OCI-LY3 (cell line): ENCODE results near the gene INTS1.

ENCODE experiments used
- EZH2phosphoT487 ChIP-seq: fragments of 200-600 bp; shearing (Covaris generic); IDR thresholded peaks from 2 replicates; pipeline ENCODE4 v1.6.1; 2018; ENCODE audit warnings: antibody characterized with exemption, mixed run types, low read depth
- TF ChIP-seq, protein P1 (sequence below): fragments of 200-600, 300-600 bp; sonication (generic); IDR thresholded peaks from 2 replicates; pipeline ENCODE4 v1.5.1; 2014; ENCODE audit warnings: antibody characterized with exemption, low read length, low read depth

DNA sequence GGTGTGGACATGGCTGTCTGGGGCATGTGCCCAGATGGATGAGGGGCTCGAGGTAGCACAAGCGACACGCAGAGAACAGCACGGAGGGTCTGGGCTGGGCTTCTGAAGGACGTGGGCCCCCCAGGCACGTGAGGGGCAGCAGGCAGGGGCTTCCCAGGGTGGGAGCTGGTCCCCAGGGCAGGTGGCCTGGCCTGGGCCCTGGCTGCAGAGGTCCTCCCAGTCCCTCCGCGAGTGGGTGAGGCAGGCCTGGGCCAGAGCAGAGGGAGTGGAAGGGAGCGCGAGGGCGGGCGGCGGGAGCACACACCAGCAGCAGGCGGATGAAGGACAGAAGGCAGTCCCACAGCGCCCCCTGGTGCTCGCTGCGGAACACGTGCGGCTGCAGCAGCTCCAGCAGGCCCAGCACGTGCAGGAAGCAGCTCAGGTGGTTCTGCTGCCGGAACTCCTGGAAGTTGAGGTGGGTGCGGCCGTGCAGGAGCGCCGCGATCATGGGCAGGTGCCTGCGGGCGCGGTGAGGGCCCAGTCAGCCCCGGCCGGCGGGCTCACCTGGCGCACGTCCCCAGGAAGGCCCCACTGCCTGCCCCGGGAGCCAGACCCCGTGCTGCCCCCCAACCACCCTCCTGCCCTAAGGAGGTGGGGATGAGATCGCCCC lies 30.2 kb downstream of the INTS1 start:
- TF ChIP-seq, protein P1, sequence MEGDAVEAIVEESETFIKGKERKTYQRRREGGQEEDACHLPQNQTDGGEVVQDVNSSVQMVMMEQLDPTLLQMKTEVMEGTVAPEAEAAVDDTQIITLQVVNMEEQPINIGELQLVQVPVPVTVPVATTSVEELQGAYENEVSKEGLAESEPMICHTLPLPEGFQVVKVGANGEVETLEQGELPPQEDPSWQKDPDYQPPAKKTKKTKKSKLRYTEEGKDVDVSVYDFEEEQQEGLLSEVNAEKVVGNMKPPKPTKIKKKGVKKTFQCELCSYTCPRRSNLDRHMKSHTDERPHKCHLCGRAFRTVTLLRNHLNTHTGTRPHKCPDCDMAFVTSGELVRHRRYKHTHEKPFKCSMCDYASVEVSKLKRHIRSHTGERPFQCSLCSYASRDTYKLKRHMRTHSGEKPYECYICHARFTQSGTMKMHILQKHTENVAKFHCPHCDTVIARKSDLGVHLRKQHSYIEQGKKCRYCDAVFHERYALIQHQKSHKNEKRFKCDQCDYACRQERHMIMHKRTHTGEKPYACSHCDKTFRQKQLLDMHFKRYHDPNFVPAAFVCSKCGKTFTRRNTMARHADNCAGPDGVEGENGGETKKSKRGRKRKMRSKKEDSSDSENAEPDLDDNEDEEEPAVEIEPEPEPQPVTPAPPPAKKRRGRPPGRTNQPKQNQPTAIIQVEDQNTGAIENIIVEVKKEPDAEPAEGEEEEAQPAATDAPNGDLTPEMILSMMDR = peak; percentile 59
- TF ChIP-seq EZH2phosphoT487 = no peak
